AG09309 (cell line): ENCODE measurements around the gene PLCH1.

Experiments
- DNase-seq: peaks from one replicate; pipeline ENCODE4 v3.0.0-alpha.2; 2010; ENCODE audit warnings: low read depth
- H3K4me3 ChIP-seq: 2 replicates; pipeline ENCODE4 v1.5.1; 2011; ENCODE audit warnings: mild to moderate bottlenecking, low read depth, low read length, moderate library complexity; ENCODE audit not compliant: control insufficient read depth
- CTCF ChIP-seq: IDR thresholded peaks from 2 replicates; pipeline ENCODE4 v1.5.1; 2011; ENCODE audit warnings: mild to moderate bottlenecking, low read depth, low read length, inconsistent platforms; ENCODE audit not compliant: insufficient read depth, control insufficient read depth; ENCODE audit errors: missing control alignments

Gene PLCH1

DNA sequence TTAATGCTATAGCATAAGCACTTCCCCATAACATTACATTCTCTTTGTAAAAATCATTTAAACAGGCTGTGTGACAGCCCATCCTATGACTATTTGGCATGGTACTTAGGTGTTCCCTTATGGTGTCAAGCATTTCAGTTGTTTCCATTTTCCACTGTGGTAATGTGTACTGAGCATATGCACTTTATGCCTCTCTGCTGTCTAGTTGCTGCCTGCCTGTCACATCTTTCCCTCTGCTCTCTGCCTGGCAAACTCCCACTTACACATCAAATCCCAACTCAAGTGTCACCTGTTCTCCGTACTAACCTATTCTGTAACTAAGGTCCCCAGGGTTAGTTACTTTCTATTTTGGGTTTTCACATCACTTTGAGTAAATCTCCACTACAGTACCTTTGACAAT, 367.0 kb downstream of the PLCH1 start:
- no peak for TF ChIP-seq CTCF
- no peak overlapping the region for H3K4me3 ChIP-seq
- no peak for DNase-seq

DNA sequence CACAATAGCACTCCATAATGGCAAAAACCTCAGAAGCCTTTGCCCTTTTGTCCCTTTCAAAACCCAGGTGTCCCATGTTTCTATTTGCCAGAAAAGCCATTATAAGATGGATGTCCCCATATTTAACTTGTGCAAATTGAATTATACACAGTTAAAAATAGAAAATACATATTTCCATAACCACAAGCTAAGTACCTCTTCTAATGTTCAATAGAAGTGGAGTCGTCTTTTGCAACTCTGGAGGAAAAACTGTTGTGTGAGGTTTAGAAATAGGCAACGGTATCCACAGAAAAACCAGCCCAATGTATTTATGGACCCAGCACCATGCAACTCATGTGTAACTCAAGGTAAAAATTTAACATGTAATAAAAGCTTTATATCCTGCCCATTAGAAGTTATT, 367.8 kb downstream of the PLCH1 start:
- no peak for DNase-seq
- H3K4me3 ChIP-seq: no peak overlapping the region
- no peak for TF ChIP-seq CTCF

DNA sequence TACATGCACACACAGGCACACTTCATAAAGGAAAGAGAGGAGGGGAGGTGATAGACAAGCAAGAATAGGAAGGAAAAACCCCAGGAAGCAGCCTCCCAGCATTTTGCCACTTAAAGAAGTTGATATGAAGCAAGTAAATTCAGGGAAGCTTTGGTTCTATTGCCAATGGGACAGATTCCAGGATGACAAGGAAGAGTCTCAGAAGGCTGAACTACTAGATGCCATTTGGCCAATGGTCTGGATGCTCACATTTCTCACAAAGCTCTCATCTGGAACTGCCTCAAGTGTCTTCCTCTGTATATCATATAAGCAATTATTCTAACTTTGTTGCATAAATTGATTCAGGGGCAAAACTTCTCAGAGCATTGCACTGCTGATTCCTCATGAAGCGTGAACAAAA, 372.6 kb downstream of the PLCH1 start:
- TF ChIP-seq CTCF: no peak
- no peak overlapping the region for H3K4me3 ChIP-seq
- no peak for DNase-seq

DNA sequence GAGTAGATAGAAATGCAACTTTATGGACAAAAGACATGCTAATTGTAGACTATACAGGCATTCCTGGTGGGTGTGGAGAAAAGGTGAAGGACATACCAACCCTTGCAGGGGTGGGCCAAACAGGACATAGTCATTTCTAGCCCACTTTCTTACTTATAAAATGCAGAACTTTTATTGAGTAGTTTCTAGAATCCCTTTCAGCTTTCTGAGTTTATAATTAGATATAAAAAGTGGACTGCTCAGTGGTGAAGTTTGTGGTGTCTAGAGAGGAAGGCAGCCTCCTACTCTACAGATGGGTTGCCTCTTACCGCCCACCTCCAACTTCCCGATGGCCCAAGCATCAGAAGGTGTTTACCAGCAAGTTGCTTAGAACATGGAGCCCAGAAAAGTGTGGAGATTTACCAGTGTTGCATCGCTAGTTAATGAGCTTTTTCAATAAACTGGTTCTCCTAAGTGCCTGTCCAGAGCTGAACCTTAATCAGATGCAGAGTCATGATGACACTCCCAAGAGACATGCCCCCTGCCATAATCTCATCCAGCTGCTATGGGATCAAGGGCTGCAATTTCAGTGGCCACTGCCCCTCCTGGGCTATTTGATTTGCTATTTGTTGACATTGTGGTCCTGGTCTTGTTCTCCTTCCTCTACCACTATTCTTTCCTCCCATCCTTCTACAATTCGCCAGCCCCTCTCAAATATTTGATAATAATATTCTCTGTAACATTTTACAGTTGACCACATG, 373.9 kb downstream of the PLCH1 start:
- H3K4me3 ChIP-seq: no peak overlapping the region
- no peak for DNase-seq
- TF ChIP-seq CTCF: no peak

- DNase-seq: no peak
Observed at GRCh38 chr3:155370198-155370597, 374.7 kb downstream of the PLCH1 start.

DNA sequence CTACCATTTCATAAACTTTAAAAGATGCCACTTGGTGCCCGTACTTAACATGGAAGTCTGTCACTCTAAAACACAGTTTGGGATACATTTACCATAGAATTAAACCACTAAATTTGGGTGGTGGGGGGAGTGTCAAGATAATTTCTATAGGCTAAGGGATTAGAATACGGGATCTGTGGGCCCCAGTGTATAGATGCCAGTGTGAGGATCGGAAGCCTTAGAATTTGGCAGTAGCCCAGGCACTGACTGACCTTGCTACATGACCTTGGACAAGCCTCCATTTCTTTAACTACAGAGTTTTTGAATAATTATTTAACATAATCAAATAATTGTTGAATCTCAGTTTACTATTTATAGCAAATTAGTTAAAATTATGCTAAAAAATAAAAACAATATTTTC, 375.1 kb downstream of the PLCH1 start:
- H3K4me3 ChIP-seq: no peak overlapping the region
- no peak for DNase-seq
- TF ChIP-seq CTCF: no peak

More at GRCh38 chr3:155370198-155370597, 374.7 kb downstream of the PLCH1 start:
- no peak for TF ChIP-seq CTCF
- no peak overlapping the region for H3K4me3 ChIP-seq
